ENCODE data around the gene TMEFF2.

Gene TMEFF2

GRCh38 chr2:192194866-192195547 lies at the start of gene TMEFF2:
TSS of gene TMEFF2 (minus strand) at chr2:192194933. CDS start at chr2:192194524, 409 bp downstream.
- DNase-seq: peak; percentile 16 to 26

- DNase-seq: no peak
Observed at GRCh38 chr2:192243488-192243887, 48.8 kb upstream of the TMEFF2 start.

- DNase-seq: no peak
Observed at GRCh38 chr2:192236136-192236535, 41.4 kb upstream of the TMEFF2 start.

GRCh38 chr2:192230889-192231453 lies 36.2 kb upstream of the TMEFF2 start:
- no peak for DNase-seq

- DNase-seq: no peak
Observed at GRCh38 chr2:192228685-192229084, 34.0 kb upstream of the TMEFF2 start.

- DNase-seq: no peak
Observed at GRCh38 chr2:192218970-192219369, 24.2 kb upstream of the TMEFF2 start.

- no peak for DNase-seq
Observed at GRCh38 chr2:192218377-192218776, 23.6 kb upstream of the TMEFF2 start.

- no peak for DNase-seq
Observed at GRCh38 chr2:192216336-192216735, 21.6 kb upstream of the TMEFF2 start.

GRCh38 chr2:192215096-192215877 lies 20.6 kb upstream of the TMEFF2 start:
- DNase-seq: no peak

- DNase-seq: no peak
Observed at GRCh38 chr2:192208848-192209247, 14.1 kb upstream of the TMEFF2 start.

GRCh38 chr2:192206399-192206798 lies 11.7 kb upstream of the TMEFF2 start:
- no peak for DNase-seq

GRCh38 chr2:192203876-192204275 lies 9.1 kb upstream of the TMEFF2 start:
- no peak for DNase-seq

- no peak for DNase-seq
Observed at GRCh38 chr2:192202373-192202772, 7.6 kb upstream of the TMEFF2 start.

- no peak for DNase-seq
Observed at GRCh38 chr2:192201116-192201515, 6.4 kb upstream of the TMEFF2 start.

GRCh38 chr2:192197357-192197756 lies 2.6 kb upstream of the TMEFF2 start:
- no peak for DNase-seq

GRCh38 chr2:192196421-192197194 lies 1.9 kb upstream of the TMEFF2 start:
- no peak for DNase-seq

- peak in 1 of 2 donors; percentile 1 for DNase-seq
Observed at GRCh38 chr2:192195548-192196418, 1.1 kb upstream of the TMEFF2 start.

- DNase-seq: peak in 1 of 2 donors; percentile 2
Observed at GRCh38 chr2:192194265-192194865, 368 bp downstream of the TMEFF2 start.

- DNase-seq: no peak
Observed at GRCh38 chr2:192190474-192190873, 4.3 kb downstream of the TMEFF2 start.

GRCh38 chr2:192186806-192187205 lies 7.9 kb downstream of the TMEFF2 start:
- no peak for DNase-seq

GRCh38 chr2:192184349-192184748 lies 10.4 kb downstream of the TMEFF2 start:
- DNase-seq: no peak

- DNase-seq: no peak
Observed at GRCh38 chr2:192183296-192183695, 11.4 kb downstream of the TMEFF2 start.

Data from CD4-positive, alpha-beta T cell treated with Interleukin-1 beta for 1 hour (primary cell).